HG02870 (cell line): ENCODE data around the gene EP400.
"Not testable (repeated sequence)": the region's sequence is repeated elsewhere in the genome, so short reads cannot be mapped to it uniquely, and the experiment has no call there.

Experiments used
- ATAC-seq: cut with Tn5 transposase; IDR thresholded peaks from one replicate; pipeline ENCODE4 v1.9.1; 2021; ENCODE audit warnings: mild to moderate bottlenecking, moderate library complexity; ENCODE audit not compliant: unreplicated experiment

The EP400 gene

DNA sequence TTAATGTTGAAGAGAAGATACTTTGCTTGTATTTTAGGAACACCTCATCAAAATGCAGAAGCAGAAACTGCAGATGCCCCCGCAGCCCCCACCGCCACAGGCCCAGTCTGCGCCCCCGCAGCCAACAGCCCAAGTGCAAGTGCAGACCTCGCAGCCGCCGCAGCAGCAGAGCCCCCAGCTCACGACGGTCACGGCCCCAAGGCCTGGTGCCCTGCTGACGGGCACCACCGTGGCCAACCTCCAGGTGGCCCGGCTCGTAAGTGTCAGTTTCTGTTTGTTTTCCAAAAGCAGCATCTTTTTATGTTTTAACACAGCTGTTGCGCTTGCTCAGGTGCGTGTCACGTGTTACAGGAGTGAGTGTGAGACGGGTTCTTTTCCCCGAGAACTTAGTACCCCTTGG lies 114.9 kb downstream of the EP400 start:
- no peak for ATAC-seq

DNA sequence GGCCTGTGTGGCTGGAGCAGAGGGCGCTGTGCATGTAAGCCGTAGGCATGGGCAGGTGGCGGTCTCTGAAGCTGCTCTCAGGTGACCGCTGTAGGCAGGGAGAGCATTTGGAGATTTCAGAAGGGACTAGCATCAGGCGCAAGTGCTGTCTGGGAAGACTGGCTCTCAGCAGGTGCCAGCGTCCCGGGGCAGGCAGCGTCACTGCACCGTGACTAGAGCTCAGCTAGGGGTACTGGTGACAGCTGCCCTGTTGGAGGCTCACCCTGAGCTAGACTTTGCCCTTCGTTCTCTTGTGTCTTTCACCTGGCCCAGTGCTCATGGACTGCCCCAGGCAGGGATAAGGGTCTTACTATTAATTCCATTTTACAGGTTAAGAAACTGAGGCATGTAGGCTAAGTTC lies 115.5 kb downstream of the EP400 start:
- no peak for ATAC-seq

DNA sequence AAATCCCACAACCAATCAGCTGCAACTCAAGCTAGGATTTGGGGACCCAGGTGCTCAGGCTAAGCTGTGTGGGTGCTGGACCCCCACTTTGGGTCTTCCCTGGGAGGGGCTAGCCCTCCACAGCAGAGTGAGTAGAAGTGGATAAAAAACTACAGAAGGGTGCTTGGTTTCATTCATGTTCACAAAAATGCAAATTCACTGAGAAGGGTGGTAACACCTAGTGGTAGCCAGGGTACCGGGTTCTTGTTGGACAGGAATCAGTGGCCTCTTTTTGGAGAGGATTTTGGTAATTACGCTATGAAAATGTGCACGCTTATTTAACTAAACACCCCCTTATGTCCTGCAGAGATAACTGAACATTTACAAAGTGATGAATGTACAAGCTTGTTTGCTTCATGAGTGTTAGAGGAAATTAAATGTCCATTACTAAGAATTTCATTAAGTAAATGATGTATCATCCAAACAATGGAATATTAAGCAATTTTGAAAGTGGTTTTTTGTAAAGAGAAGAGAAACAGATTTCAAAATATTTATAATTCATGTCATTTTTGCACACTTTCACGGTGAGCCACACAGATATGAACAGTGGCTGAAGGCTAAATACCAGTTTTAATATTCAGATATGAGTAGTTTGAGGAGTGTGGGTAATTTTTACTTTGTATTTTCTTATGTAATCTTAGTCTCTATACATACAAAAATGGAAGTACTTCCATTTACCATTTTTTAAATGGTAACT lies 116.0 kb downstream of the EP400 start:
- ATAC-seq = no peak

DNA sequence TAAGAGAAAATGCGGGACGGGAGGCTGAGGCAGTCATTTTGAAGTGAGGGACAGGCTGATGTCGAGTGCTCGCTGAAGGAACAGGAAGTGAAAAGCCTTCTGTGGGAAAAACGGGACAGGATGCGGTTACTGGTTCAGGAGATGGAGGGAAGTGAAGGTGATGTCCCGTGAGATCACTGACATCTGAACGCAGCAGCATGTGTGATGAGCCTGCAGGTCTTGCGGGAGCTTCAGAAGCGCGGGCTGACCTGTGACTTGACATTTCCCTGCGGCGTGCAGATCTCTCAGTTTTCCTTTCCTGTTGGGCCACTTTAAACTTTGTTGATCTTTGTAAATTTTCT lies 116.6 kb downstream of the EP400 start:
- ATAC-seq = no peak

DNA sequence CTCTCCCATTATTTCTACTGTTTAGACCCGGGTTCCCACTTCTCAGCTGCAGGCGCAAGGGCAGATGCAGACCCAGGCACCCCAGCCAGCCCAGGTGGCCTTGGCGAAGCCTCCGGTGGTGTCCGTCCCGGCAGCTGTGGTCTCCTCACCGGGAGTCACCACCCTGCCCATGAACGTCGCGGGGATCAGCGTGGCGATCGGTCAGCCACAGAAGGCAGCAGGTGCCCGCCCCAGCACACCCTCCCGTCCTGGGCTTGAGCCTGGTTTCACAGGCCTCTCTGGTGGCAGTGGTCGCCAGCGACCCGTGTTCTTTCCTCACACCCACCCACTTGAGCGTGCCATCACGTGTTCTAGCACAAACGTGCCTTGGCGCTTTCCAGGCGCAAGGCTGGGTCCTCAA lies 117.0 kb downstream of the EP400 start:
- ATAC-seq = no peak

DNA sequence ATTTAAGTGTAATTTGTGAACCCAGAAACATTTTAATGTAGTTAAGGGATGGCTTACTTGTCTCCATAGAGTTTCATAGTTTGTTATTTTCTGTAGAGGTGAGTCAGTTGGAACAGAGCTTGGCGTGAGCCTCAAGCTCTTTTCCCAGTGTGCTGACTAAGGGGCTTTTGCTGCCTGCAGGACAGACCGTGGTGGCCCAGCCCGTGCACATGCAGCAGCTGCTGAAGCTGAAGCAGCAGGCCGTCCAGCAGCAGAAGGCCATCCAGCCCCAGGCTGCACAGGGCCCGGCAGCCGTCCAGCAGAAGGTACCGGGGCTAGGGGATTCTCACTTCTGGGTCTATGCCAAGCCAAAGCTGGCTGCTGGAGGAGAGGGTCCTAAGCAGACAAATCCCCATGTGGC lies 117.4 kb downstream of the EP400 start:
- ATAC-seq = no peak

DNA sequence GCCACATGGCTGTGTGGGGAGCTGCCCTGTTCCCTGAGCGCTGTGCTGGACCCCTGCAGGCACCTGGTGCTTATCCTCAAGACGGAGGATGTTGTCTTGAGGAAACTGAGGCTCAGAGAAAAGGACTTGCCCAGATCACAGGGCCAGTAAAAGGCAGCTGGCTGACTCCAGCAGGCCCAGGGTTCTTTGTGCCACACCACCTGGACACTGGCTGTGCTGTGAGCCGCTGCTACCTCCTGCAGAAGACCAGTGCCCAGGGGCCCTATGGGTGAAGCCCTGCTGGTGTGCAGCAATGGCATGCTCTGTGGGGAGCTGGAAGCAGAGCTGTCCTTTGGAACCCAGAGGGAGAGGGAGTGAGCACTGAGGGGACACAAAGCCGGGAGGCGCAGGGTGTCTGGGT lies 118.5 kb downstream of the EP400 start:
- no peak for ATAC-seq

DNA sequence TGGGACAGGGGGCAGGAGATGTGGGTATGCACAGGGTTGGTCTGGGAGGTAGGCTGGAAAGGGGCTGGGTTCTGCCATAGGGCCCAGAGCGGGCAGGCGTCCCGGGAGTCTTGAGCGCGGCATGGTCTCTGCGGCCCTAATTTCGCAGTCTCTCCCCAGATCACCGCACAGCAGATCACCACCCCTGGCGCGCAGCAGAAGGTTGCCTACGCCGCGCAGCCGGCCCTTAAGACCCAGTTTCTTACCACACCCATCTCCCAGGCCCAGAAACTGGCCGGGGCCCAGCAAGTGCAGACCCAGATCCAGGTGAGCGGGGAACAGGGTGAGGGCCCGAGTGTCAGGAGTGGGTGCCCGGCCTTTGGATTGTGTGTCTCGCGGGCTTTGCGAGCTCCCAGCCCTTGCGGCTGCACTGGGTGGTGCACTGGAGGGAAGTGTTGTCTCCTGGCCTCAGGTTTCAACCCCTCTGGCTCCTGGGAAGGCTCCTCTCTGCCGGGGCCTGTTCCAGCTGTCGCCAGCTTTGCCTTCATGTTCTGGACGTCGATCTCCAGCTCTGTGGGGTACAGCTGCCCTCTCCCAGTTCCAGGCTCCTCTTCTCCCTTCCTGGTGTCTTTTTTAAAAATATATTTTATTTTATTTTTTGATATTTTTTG lies 119.7 kb downstream of the EP400 start:
- no peak for ATAC-seq

DNA sequence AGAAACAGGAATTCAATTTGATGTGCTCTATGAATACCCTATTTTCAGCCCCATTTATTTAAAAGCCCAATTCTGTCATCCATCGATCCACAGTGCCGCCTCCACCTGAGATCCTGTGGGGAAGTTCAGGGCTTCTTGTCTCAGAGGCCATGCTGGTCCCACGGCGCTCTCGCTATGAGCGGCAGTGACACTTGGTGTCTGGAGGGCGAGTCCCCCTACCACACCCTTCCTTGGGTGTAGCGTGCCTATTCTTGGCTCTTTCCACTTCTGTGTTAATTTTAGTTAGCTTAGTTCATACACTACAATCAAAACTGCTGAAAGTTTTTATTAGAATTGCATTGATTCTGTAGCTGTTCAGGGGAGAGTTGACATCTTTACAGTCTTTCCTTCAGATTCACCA lies 120.6 kb downstream of the EP400 start:
- ATAC-seq = no peak

DNA sequence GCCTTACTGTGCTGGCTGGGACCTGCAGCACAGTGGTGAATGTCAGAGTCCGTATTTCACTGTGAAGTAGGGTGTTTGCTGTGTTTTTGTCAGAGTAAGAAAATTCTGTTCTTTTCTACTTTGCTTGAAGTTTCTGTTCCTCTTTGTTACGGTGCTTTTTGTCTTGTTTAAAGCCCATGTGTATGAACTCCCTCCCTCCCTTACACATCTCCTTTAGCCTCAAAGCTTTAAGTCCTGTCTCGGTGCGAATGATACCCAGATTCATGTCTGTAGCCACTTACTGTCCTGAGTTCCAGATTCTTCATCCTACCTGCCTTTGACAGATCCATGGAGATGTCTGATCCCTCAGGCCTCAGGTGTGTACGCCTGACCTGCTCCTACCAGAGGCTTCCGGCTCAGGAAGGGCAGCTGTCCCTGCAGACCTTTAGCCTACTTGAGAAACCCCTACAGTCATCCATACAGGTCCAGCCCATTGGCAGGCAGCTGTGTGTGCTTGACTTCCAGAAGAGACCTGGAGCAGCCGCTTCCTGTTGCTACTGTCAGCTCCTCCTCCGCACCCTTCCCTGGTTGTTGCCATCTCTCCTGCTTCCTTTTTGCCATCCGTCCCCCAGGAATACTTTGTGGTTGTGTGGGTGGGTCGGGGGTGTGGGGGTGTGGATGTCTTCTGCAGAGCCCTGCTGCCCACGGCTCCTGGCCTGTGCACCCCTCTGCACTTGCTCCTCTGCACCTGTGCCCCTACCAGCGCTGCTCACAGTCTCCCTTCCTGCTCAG lies 121.5 kb downstream of the EP400 start:
- ATAC-seq = peak; percentile 82

DNA sequence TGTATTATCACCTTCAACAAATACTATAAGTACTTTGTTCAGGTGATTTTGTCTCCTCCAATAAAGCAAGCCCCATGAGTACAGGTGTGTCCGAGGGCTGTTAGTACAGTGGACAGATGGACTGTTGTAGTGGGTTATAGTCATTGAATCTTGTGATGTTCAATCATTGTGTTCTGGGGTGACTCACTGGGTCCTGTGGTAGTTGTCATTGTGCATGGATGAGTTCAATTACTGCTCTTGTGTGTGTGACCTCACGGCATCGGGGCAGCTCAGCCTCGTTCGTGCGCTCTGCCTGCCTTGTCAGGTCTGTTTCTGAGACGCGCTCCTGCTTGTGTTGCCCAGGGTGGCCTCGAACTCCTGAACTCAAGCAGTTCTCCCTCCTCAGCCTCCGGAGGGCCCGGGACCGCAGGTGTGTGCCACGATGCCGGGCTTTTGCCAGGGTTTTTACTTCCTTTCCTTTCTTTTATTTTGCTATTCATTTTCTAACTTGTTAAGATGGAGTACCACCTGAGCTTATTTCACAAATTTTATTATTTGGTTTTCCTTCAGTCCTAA lies 122.2 kb downstream of the EP400 start:
- peak; percentile 10 for ATAC-seq

DNA sequence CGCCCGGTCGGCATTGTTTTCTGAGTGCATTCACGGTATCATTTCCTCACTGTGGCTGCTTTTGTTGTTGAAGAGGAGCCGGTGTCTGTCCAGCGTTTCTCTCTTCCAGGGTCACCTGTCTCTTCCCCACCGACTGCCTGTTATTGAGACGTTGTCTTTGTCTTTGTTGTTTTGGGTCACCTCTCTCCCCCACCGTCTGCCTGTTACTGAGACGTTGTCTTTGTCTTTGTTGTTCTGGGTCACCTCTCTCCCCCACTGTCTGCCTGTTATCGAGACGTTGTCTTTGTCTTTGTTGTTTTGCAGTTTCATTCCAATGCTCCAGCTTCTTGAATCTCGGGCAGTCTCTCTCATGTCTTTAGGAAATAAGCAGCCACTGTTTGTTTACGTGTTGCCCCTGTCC lies 124.5 kb downstream of the EP400 start:
- ATAC-seq = no peak

DNA sequence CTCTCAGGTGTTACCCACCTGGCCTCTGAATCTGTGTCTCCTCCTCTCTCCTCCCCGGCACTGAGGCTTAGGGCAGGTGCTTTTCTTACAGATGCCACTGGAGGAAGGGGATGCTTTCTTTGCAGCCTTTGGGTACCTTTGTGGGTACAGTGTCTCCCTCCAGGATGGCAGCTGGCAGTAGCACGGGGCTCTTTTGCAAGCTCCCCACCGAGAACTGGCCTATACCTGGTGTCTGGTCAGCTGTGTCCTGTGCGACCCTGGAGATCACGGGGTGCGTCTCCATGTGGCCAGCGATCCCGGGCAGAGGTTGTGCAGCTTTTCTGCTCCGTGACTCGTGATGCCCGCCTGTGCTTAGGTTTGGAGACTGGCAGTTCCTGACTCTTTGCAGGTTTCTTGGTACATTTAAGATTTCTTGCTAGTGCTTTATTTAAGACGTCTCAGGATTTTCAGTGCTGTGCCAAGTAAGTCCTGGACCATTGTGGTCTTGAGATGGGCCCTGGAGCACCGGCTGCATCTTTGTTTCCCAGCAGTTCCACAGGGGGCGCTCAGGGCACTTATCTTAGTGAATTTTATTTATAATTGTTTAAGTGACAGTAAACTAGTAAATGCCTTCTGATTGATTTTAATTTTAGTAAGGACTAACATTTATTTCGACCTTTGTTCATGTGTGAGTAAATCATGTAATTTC lies 125.4 kb downstream of the EP400 start:
- ATAC-seq = no peak

DNA sequence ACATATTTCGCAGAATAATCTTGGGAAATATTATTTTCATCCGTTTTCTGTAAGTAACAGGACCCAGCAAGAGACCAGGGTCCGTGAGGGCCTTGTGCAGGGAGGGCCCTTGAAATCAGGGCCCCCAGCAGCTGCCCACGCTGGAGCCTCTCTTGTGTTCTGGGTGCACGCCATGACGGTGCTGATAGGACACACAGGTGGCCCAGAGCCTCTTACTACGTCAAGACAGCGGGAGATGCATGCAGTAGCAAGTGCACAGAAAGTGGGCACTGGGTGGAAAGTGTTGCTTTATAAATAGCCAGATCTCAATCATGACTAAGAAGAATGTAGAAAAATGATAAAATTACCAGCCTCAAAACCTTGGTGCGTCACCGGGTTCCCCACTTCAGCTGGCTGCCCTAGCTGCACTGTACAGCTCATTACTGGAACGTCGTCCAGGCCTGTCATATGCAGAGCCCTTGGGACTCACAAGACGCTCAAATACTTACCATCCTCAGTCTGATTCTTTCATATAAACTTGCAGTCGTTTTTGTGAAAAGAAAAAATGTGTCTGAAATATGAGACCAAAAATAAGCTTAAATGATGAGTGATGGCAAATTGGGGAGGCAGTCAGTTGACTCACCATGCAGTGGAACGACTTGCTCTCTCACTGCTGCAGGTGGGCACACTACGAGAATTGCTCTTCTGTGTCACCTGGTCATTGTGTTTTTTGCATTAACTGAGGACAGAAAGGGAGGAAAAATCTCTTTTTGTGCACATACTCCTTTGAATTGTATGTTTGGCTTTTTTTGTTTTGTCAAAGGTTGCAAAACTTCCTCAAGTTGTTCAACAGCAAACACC lies 126.2 kb downstream of the EP400 start:
- no peak for ATAC-seq

DNA sequence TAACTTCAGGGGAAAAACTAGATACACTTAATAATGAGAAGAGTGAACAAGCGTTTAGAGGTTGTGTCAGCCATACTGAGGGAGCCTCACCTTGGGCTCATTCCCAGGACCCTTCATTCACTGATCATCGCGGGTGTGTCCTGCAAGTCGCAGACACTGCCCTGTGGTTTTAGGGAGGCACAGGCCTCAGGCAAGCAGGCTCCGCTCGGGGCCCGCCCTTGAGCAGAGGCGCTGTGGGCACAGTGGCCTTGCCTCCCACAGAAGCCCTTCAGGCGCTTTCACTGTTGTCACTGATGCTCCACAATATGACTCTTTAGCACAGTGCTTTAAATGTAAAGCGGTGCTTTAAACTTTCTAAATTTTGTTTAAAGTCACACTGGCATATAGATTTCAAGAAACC lies 127.0 kb downstream of the EP400 start:
- no peak for ATAC-seq

DNA sequence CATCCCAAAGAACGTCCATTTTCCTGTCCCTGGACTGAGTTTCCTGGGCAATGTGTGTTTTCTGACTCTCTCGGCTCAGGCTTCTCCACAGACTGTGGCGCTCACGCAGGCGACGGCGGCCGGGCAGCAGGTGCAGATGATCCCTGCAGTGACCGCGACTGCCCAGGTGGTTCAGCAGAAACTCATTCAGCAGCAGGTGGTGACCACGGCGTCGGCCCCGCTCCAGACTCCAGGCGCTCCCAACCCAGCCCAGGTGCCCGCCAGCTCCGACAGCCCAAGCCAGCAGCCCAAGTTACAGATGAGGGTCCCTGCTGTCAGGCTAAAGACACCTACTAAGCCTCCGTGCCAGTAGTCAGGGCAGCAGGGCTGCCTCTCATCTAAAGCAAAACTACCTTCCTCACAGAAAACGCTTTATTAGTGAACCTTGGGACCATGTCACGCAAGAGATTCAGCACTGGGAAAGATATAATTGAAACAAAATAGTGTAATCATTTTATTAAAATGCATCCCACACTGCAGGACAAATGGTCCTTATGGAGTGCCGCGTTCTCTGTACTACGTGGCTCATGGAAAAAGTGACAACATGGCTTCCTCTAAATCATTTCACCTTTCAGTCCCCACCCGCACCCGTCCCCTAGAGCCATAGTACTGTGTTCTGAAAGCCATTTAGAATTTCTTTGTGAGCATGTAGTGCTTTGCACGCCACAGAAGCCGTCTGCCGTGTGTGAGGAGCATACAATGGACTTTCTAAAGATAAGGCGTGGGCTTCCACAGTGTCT lies 127.8 kb downstream of the EP400 start:
- no peak for ATAC-seq

DNA sequence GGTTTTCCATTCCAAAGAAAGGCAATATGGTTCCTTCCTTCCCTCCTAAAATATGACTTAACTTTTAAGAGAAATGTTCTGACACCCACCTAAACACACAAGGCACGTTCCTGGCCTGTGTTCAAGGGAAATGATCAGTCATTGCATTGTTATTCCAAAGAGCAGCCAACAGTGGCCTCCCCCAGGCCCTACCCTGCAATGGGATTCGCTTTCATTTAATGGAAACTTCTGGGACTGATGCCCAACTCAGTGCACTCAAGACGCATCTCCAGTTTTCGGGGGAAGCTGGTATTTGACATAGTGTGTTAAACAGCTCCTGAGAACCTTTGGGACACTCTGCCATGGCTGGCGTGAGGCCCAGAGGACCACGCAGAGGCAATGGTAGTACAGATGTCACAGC lies 128.4 kb downstream of the EP400 start:
- ATAC-seq = no peak

DNA sequence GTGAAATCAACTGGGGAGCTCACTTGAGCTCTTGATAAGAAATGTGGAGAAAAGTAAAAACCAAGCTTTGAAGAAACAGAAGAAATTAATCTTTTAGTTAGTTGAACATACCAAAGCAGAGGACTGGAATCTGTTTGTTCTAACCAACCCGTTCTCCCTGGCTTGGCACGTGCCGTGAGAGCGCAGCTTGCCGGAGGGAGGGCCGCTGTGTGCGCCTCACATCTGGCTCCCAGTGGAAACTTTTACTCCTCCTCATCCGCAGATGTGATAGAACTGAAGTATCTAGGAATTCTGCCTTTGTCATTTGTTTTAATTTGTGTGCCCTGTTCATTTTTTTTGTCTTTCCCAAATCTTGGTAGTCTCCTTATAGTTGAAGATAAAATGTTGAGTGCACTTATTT lies 129.5 kb downstream of the EP400 start:
- ATAC-seq = no peak

DNA sequence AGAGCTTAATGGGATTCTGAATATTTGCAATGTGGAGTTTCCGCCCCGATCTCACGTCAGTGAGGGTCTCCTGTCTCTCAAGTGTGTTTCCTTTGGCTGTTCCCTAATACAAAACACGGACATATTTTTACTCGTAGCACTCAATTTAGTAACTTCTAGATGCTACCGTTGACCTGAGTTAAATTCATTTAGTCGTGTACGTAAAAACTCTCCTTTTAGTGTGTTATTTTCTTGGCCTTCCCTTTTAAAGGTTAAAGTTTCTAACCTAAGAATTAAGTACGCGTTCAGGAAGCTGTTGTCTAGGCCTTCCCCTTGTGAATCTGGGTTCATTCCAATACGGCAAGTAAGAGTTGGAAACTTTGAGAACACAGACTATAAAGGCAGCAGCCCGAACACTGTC lies 130.0 kb downstream of the EP400 start:
- no peak for ATAC-seq

DNA sequence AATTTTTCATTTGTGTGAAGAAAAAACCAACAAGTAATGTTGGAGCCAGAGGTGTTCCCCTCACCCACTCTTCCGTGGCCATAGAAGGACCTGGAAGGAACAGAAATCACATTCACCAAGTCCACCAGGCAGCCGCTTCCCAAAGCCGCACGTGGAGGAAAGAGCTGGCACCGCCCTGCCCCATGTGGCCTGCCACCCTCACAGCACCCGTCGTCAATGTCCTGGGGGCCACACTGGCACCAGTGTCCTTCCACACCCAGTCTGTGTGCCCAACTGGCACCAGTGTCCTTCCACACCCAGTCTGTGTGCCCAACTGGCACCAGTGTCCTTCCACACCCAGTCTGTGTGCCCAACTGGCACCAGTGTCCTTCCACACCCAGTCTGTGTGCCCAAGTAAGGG lies 130.8 kb downstream of the EP400 start:
- not testable (repeated sequence) for ATAC-seq
